Measurements from ENCODE around the gene THSD7A.

Gene THSD7A

GRCh38 chr7:11331128-11332102 lies 500.6 kb downstream of the THSD7A start:
- Mint-ChIP-seq H3K4me3 (no peak overlapping the region), H3K27ac (no peak overlapping the region), H3K4me1 (ENCODE audit: low read depth) (peaks cover 7% of the 10 kb centered on the region), H3K36me3 (ENCODE audit: low read depth) (no peaks in the 10 kb centered on the region), H3K27me3 (ENCODE audit: low read depth) (peaks cover 6% of the 10 kb centered on the region), H3K9me3 (no peaks in the 10 kb centered on the region)
- DNase-seq (ENCODE audit: low spot score): no peak

DNA sequence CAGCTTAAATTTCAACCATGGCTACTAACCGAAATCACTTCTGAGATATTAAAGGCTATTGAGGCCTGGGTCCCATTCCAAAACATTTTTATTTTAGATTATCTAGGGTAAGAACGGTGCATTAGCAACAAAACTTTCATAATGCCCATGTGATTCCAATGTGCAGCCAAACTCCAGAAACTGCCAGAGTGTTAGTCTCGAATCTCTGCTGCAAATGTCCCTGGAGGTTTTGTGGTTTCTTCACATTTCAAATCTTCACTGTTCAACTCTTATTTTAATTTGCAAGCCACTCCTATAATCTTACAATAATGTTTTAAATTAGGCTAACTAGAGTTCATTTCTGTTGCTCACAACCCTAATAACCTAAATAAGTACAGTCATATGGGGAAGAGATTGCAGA lies 501.3 kb downstream of the THSD7A start:
- Mint-ChIP-seq H3K4me3 (no peak overlapping the region), H3K4me1 (ENCODE audit: low read depth) (peaks cover 7% of the 10 kb centered on the region), H3K36me3 (ENCODE audit: low read depth) (no peaks in the 10 kb centered on the region), H3K27me3 (ENCODE audit: low read depth) (peaks cover 6% of the 10 kb centered on the region), H3K9me3 (no peaks in the 10 kb centered on the region), H3K27ac (no peak overlapping the region)
- DNase-seq (ENCODE audit: low spot score): no peak

DNA sequence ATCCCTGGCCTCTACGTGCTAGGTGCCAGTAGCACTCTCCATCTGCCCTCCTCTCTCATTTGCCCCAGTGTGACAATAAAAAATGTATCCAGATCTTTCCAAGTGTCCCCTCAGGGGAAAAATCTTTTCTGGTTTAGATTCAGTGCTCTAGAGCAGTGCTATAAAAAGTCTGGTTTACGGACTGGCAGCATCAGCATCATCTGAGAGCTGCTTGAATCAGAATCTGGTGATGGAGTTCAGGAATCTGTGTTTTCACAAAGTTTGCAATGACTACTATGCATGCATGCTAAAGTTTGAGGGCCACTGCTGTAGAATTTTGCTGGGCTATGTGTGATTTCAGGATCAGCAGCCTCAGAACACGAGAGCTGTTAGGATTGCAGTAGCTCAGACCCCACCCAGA lies 501.8 kb downstream of the THSD7A start:
- no peaks in the 10 kb centered on the region for H3K36me3 Mint-ChIP-seq (ENCODE audit: low read depth)
- no peak overlapping the region for H3K27ac Mint-ChIP-seq
- H3K4me3 Mint-ChIP-seq: no peak overlapping the region
- H3K9me3 Mint-ChIP-seq: no peaks in the 10 kb centered on the region
- peaks cover 6% of the 10 kb centered on the region for H3K27me3 Mint-ChIP-seq (ENCODE audit: low read depth)
- H3K4me1 Mint-ChIP-seq (ENCODE audit: low read depth): peaks cover 7% of the 10 kb centered on the region
- DNase-seq (ENCODE audit: low spot score): no peak

- Mint-ChIP-seq H3K4me1 (ENCODE audit: low read depth) (peaks cover 7% of the 10 kb centered on the region), H3K36me3 (ENCODE audit: low read depth) (no peaks in the 10 kb centered on the region), H3K27me3 (ENCODE audit: low read depth) (peaks cover 5% of the 10 kb centered on the region)
Measured at GRCh38 chr7:11329626-11330025, 502.4 kb downstream of the THSD7A start.

DNA sequence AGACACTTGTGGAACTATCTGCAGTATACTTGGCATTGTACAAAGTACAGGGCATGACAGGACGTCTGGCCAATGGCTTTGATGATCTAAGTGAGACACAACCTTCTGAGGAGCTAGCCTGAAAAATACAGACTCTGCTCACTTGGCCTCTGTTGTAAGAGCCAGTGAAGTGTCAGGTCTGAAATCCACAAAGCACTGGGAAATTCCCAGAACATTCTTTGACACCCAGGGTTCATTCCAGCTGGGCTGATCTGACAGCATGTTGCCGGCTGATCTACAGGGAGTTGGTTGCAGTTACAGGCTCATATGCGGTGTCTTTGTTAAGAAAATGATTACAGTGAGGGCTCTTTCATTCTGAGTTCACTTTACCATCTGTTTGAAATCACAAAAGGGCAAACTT lies 503.7 kb downstream of the THSD7A start:
- no peak overlapping the region for H3K27ac Mint-ChIP-seq
- DNase-seq (ENCODE audit: low spot score): no peak
- peaks cover 7% of the 10 kb centered on the region for H3K4me1 Mint-ChIP-seq (ENCODE audit: low read depth)
- no peak overlapping the region for H3K4me3 Mint-ChIP-seq
- H3K9me3 Mint-ChIP-seq: no peaks in the 10 kb centered on the region
- no peaks in the 10 kb centered on the region for H3K27me3 Mint-ChIP-seq (ENCODE audit: low read depth)
- H3K36me3 Mint-ChIP-seq (ENCODE audit: low read depth): no peaks in the 10 kb centered on the region

More at GRCh38 chr7:11329626-11330025, 502.4 kb downstream of the THSD7A start:
- Mint-ChIP-seq H3K27ac (no peak overlapping the region), H3K4me3 (no peak overlapping the region), H3K9me3 (no peaks in the 10 kb centered on the region)
- no peak for DNase-seq (ENCODE audit: low spot score)

GRCh38 chr7:11327633-11328032 lies 504.4 kb downstream of the THSD7A start:
- peaks cover 4% of the 10 kb centered on the region for H3K4me1 Mint-ChIP-seq (ENCODE audit: low read depth)
- no peak for DNase-seq (ENCODE audit: low spot score)
- H3K27me3 Mint-ChIP-seq (ENCODE audit: low read depth): no peaks in the 10 kb centered on the region
- H3K4me3 Mint-ChIP-seq: no peak overlapping the region
- H3K36me3 Mint-ChIP-seq (ENCODE audit: low read depth): no peaks in the 10 kb centered on the region
- no peaks in the 10 kb centered on the region for H3K9me3 Mint-ChIP-seq
- H3K27ac Mint-ChIP-seq: no peak overlapping the region
